Stomach (tissue), 4 donors: ENCODE results near the gene COL24A1.

Source experiments
- EP300 ChIP-seq: sonication (generic); formaldehyde crosslinking; IDR thresholded peaks from one replicate; pipeline ENCODE4 v1.6.1; 2017; ENCODE audit warnings: antibody characterized with exemption
- POLR2A ChIP-seq, 4 donors: fragments of 450-650 bp; IDR thresholded peaks; one replicate each; pipeline ENCODE4 v1.6.1; 2016; ENCODE audit warnings: antibody characterized with exemption in 4 of 4, control low read depth in 2 of 4, mild to moderate bottlenecking in 1 of 4, moderate library complexity in 1 of 4
- POLR2AphosphoS5 ChIP-seq, 3 donors: sonication (generic); formaldehyde crosslinking; IDR thresholded peaks; one replicate each; pipeline ENCODE4 v1.6.1; 2016; ENCODE audit warnings: antibody characterized with exemption in 3 of 3
- TF ChIP-seq, protein P1 (sequence below), 7 experiments: fragments of 450-650 bp in 4 of 7; fragments of 200-600 bp in 3 of 7; sonication (generic) in 3 of 7; IDR thresholded peaks; one replicate each; pipeline ENCODE4 v1.5.1; 2016 to 2019; ENCODE audit warnings: antibody characterized with exemption in 7 of 7, control low read depth in 2 of 7, mild to moderate bottlenecking in 1 of 7

GRCh38 chr1:86018283-86018923 is 138.2 kb downstream of the COL24A1 start:
- TF ChIP-seq, protein P1, sequence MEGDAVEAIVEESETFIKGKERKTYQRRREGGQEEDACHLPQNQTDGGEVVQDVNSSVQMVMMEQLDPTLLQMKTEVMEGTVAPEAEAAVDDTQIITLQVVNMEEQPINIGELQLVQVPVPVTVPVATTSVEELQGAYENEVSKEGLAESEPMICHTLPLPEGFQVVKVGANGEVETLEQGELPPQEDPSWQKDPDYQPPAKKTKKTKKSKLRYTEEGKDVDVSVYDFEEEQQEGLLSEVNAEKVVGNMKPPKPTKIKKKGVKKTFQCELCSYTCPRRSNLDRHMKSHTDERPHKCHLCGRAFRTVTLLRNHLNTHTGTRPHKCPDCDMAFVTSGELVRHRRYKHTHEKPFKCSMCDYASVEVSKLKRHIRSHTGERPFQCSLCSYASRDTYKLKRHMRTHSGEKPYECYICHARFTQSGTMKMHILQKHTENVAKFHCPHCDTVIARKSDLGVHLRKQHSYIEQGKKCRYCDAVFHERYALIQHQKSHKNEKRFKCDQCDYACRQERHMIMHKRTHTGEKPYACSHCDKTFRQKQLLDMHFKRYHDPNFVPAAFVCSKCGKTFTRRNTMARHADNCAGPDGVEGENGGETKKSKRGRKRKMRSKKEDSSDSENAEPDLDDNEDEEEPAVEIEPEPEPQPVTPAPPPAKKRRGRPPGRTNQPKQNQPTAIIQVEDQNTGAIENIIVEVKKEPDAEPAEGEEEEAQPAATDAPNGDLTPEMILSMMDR (IDR thresholded peaks at IDR 0.05) = peak in 4 of 7 experiments; percentile 17 to 54 (median 38)
- TF ChIP-seq EP300 (no peak), POLR2A (IDR thresholded peaks at IDR 0.05) (no peak), POLR2AphosphoS5 (IDR thresholded peaks at IDR 0.05) (no peak)
